GM19240 (cell line): Measurements from ENCODE around the gene SRPRA.

ENCODE experiments used
- DNase-seq: peaks from one replicate; pipeline ENCODE4 v3.0.0; 2011; ENCODE audit warnings: low spot score; ENCODE audit not compliant: insufficient read length

SRPRA gene

DNA sequence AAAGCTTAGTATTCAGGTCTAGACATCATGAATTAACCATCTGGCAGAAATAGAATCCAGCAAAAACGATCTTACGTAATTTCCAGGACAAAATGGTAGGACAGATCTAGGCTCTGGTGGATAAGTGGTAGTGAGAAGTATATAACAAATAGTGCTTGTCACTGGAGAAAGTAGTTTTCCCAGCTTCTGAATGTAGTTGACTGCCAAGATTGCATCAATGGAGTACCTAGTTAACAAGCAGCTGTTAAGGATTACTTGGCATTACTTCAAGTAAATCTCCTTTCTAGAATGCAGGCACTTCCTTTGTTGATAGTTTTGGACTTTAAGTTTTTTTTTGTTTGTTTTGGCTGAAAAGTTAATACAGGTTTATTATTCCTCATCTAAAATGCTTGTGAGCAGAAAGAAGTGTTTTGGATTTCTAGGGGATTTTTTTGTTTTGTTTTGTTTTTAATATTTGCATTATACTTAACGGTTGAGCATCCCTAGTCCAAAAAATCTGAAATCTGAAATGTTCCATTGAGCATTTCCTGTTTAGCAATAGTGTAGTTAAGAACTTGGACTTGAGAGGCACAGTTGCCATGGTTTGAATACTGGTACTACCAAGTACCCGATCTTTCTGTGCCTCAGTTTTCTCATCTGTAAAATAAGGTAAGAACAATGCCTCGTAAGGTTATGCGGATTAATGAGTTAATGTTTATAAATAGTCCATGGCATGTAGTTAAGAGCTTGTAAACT lies 36.8 kb downstream of the SRPRA start:
- no peak for DNase-seq

DNA sequence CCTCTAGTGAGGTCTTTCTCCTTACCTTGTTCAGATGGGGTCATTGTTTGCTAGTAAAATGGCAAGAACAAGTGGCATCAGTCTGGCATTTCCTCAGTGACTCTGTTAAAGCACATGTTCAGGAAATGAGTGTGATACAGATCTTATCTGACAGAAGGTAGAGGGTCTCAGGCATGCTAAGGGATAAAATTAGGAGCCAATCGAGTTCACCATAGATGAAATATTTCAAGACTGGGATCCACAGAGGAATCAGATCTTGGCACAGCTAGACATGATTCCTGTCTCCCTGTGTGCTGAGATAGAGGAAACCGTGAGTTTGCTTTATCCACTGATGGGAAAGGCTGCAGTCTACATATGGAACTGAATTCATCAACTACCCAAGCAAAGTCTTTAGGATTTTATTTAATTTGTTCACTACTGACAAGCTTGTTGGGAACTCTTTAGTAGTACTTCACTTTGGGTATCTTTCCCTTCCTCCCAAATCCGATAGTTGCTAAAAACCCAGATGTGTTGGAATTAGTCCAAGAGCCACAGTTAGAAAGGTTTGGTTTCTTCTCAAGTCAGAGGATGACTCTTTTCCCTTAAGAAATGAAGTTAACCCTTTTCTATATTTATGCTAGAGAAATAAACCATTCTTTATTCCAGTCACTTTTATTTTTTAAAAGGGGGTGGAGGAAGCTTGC lies 38.7 kb downstream of the SRPRA start:
- DNase-seq, result no peak

- no peak for DNase-seq
Measured at GRCh38 chr11:126226334-126227084, 42.2 kb downstream of the SRPRA start.

DNA sequence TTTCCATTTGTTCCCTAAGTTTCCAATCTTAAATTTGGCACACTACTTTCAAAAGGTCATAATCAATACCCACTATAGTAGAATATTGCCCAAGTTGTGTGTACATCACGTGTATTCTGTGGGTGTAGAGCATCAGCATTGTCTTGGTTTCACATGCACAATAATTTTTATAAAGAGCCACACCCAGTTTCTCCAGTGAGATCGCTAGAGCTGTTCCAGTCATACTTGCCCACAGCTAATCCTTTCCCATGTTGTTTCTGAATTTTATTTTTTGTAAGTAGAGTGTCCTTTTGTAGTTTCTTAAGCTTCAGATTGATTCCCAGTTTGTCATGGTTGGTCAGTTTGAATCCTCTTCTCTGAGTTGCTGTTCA lies 43.4 kb downstream of the SRPRA start:
- no peak for DNase-seq

GRCh38 chr11:126224647-126225294 lies 43.9 kb downstream of the SRPRA start:
- no peak for DNase-seq

- no peak for DNase-seq
Measured at GRCh38 chr11:126219547-126219946, 49.1 kb downstream of the SRPRA start.

DNA sequence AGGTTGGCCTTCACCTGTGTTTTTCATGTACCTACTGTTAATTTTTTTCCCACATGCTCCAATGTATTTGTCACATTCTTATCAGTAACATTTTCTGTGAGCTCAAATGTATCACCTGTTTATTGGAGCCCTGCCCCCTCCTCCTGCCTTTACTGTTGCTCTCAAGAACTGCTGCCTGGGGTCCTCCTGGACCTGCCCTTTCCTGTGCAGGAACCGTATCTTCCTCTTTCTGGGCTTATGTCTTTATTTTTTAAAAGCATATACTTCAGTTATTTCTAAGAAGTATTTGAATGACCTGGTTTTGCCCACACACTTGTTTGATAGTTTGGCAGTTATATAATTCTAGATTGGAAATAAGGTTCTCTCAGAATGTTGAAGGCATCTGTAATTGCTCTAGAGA lies 51.2 kb downstream of the SRPRA start:
- no peak for DNase-seq

- no peak for DNase-seq
Measured at GRCh38 chr11:126216526-126217305, 52.0 kb downstream of the SRPRA start.

- no peak for DNase-seq
Measured at GRCh38 chr11:126214841-126215240, 53.9 kb downstream of the SRPRA start.

- DNase-seq, result no peak
Measured at GRCh38 chr11:126214441-126214840, 54.3 kb downstream of the SRPRA start.
